ENCODE data around the gene MRPL16. TPM values are rescaled to one million over a fixed set of nuclear protein-coding genes. Genes with fewer than 3 reads are reported as not detected.
A peak's percentile ranks its signal among the peaks of the same experiment; 100 is the strongest.

The MRPL16 gene
- polyA plus RNA-seq, 2 donors: 44.8 to 58.1 TPM

GRCh38 chr11:59756558-59756840 is 54.1 kb downstream of the MRPL16 start:
- Histone ChIP-seq H3K4me3 (ENCODE audit: low read depth in 1 of 2, low read length in 2 of 2) (peak overlapping the region in 1 of 2 donors; percentile 78), H3K36me3 (ENCODE audit: control insufficient read depth in 2 of 2, insufficient read depth in 2 of 2, low read length in 1 of 2) (no peaks in the 10 kb centered on the region), H3K27ac (ENCODE audit: low read depth in 2 of 2, low read length in 1 of 2) (peak overlapping the region; percentile 70 to 88), H3K27me3 (ENCODE audit: control insufficient read depth in 1 of 2, insufficient read depth in 2 of 2, low read length in 2 of 2) (no peaks in the 10 kb centered on the region), H3K9me3 (ENCODE audit: control insufficient read depth in 2 of 2, insufficient read depth in 1 of 2, low read depth in 1 of 2, low read length in 1 of 2) (no peaks in the 10 kb centered on the region), H3K4me1 (ENCODE audit: control insufficient read depth in 2 of 2, insufficient read depth in 2 of 2, low read length in 1 of 2) (peaks cover 2% of the 10 kb centered on the region in 2 donors)
- 33% methylated on average over 3 of the region's 3 CpGs for WGBS, 2 donors

Other genes starting within 250 kb of the MRPL16 start
- 10 to 100 TPM in 1 of 2 donors, 1 to 10 TPM in 1; 7.5 to 13.6 TPM for gene OSBP, start 195.0 kb downstream of the MRPL16 start, polyA plus RNA-seq
- 10 to 100 TPM in 1 of 2 donors, 1 to 10 TPM in 1; 7.3 to 12.6 TPM for gene PATL1, start 141.7 kb downstream of the MRPL16 start, polyA plus RNA-seq
- not detected for gene OR10V1, start 96.9 kb downstream of the MRPL16 start, polyA plus RNA-seq
- gene STX3, start 55.4 kb downstream of the MRPL16 start, polyA plus RNA-seq: 10 to 100 TPM in 1 of 2 donors, 1 to 10 TPM in 1; 8.9 to 10.6 TPM
- gene CBLIF, start 34.7 kb upstream of the MRPL16 start, polyA plus RNA-seq: under 1 TPM; 0.07 to 0.24 TPM
- gene TCN1, start 55.7 kb upstream of the MRPL16 start, polyA plus RNA-seq: 10 to 100 TPM in 1 of 2 donors, 1 to 10 TPM in 1; 6.9 to 10.9 TPM
- not detected for gene OOSP3, start 68.0 kb upstream of the MRPL16 start, polyA plus RNA-seq
- not detected for gene OOSP1, start 127.7 kb upstream of the MRPL16 start, polyA plus RNA-seq
- not detected for gene OOSP4A, start 153.3 kb upstream of the MRPL16 start, polyA plus RNA-seq
- not detected for gene OOSP4B, start 206.4 kb upstream of the MRPL16 start, polyA plus RNA-seq
- gene OOSP2, start 229.6 kb upstream of the MRPL16 start, polyA plus RNA-seq: not detected
- not detected for gene MS4A3, start 245.9 kb upstream of the MRPL16 start, polyA plus RNA-seq